GDM1 (cell line): Measurements from ENCODE around the gene TRIM27.
"Not testable (repeated sequence)": the region's sequence is repeated elsewhere in the genome, so short reads cannot be mapped to it uniquely, and the experiment has no call there.

Source experiments
- DNase-seq: peaks from one replicate; lab custom pipeline; 2025; lab: John Stamatoyannopoulos, UW

Gene TRIM27

GRCh38 chr6:28943223-28943556 lies 19.4 kb upstream of the TRIM27 start:
- no peak for DNase-seq

- DNase-seq, result no peak
Observed at GRCh38 chr6:28941684-28942448, 18.1 kb upstream of the TRIM27 start.

GRCh38 chr6:28940858-28941683 lies 17.3 kb upstream of the TRIM27 start:
- DNase-seq, result peak; percentile 67

DNA sequence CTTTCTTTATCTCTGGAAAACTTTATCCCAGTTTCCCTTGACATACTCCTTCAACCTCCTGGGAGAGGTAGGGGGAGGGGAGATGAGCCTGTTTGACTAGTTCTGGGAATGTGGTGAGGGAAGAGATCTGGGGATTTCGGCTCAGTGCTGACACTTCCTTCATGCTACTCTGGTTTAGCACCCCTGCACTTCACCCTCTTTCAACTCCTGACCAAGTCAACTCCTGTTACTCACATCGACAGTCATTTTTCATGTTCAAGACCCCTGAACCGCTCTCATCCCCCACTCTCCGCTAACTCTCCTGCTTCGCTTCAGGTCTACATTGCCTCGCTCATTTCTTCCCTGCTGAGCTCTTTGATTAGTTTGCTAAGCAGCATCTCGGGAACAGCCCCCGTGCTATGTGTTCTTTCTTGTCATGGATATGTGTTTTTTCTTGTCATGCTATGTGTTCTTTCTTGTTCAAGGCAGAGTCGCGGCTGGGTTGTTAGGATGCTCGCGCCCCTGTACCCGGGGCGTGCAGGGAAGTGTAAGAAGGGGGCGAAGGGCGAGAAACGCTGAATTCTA lies 16.6 kb upstream of the TRIM27 start:
- DNase-seq, result no peak

GRCh38 chr6:28933069-28933468 lies 9.3 kb upstream of the TRIM27 start:
- no peak for DNase-seq

GRCh38 chr6:28929887-28930620 lies 6.3 kb upstream of the TRIM27 start:
- no peak for DNase-seq

GRCh38 chr6:28929339-28929738 lies 5.6 kb upstream of the TRIM27 start:
- not testable (repeated sequence) for DNase-seq

- no peak for DNase-seq
Observed at GRCh38 chr6:28927846-28928245, 4.1 kb upstream of the TRIM27 start.

DNA sequence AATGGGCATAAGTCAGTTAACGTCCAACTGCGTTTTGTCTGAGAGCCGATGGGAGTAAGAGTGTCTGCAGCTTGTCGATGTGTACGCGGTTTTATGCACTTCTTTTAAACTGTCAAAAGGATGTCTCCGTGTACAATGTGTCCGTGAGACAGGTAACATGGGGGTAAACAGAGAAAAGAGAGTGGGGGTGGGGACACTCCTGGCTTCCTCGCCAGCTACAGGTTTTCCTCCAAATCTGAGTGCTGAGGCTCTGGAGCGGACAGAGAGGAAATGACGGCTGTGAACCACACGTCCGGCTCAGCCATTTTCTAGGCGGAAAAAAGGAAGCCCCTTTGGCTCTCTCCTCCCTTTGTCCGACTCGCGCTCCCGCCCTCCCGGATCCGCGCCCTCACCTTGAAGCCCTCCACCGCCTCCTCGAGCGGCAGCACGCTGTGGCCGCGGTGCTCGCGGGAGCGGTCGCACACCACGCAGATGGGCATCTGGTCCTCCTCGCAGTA lies 916 bp downstream of the TRIM27 start:
- DNase-seq, result peak; percentile 56

GRCh38 chr6:28922004-28922820 lies 1.6 kb downstream of the TRIM27 start:
- no peak for DNase-seq

DNA sequence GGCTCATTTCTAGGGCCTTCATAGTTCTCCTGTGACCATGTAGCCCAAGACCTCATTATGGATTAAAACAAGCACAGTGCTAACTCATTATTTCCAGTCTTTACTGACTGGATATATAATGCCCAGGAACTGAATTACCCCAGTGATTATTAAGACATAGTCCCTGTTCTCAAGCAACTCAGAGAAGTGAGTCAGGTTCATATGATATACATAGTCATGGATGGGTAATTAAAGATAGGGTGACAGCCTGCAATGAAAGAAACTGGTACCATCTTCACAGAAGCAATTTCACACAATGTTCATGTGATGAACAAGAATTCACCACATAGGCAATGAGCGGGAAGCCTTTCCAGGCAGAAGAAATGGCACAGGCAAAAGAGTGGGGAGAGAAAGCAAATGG lies 3.5 kb downstream of the TRIM27 start:
- no peak for DNase-seq

- no peak for DNase-seq
Observed at GRCh38 chr6:28914941-28915340, 8.8 kb downstream of the TRIM27 start.

GRCh38 chr6:28910901-28911690 lies 12.7 kb downstream of the TRIM27 start:
- no peak for DNase-seq

- no peak for DNase-seq
Observed at GRCh38 chr6:28907394-28907793, 16.4 kb downstream of the TRIM27 start.

- DNase-seq, result no peak
Observed at GRCh38 chr6:28906669-28907068, 17.1 kb downstream of the TRIM27 start.

DNA sequence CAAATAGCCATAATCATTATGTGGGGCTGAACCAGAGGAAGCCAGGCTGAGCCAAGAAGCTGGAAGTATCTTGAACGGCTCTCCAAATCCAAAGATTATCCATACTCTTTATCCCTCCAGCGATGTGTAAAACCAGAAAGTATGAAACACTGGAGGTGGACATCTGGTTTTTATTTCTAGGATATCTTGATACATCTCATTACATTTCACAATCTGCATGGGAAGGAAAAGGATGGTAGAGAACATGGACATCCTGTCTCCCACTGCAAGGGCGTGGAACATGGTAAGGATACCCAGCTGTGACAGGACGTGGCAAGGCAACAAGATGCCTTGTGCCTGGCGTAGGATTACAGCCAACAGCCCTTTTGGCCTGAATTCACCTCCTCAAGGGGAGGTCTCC lies 20.1 kb downstream of the TRIM27 start:
- no peak for DNase-seq

DNA sequence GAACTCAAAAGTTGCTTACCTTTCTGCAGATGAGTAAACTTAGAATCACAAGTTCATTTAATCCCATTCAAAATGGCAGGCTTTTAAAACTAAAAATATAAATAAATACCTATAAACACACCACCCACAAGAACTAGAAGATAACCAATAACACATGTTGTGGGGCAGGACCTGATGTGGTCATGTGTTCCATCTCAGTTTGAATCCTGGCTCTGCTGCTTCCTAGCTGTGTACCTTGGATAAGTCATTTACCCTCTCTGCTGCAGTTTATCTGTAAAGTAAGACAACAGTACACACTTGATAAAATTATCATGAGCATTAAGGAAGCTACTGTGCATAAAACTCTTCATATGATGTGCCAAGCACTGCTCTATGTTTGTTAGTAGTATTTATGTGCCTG lies 22.0 kb downstream of the TRIM27 start:
- DNase-seq, result no peak

DNA sequence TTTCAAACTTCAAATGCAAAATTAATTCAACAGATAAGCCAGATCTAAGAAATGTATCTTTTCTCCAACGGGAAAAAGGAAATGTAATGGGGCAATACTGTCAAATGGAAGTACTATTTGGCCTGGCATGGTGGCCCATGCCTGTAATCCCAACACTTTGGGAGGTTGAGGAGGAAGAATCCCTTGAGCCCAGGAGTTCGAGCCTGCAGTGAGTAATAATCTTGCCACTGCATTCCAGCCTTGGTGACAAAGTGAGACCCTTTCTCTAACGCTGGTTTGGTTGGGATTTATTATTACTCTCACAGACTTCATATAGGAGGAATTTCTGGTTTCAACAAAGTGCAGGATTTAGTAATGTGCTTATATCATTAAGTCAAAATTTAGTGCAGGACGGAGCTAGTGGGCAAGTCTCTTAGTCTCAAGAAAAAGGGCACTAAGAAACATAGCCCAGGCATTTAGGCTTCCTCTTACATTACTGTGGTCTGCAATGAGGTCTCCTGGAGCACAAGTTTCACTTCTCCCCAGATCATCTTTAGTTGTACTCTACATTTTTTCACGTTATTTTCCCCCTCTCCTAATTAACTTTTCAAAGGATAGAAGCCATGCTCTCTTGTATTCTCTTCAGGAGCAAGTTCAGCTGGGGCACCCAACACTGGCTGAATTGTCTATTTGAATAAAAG lies 23.1 kb downstream of the TRIM27 start:
- no peak for DNase-seq

- DNase-seq, result no peak
Observed at GRCh38 chr6:28898710-28898965, 25.1 kb downstream of the TRIM27 start.

- DNase-seq, result no peak
Observed at GRCh38 chr6:28897369-28897745, 26.4 kb downstream of the TRIM27 start.
